Bronchial epithelial cell (primary cell): ENCODE measurements around the gene MAOA. TPM values are rescaled to one million over a fixed set of nuclear protein-coding genes. Genes with fewer than 3 reads are reported as not detected.

Source experiments
- DNase-seq: peaks from one replicate; pipeline ENCODE4 v3.0.0-alpha.2; 2010; ENCODE audit warnings: low read depth
- FAIRE-seq: peaks from 2 replicates; lab custom pipeline; 2011; peaks lifted over from hg19 to GRCh38; lab: Jason Lieb, UNC
- H3K27me3 ChIP-seq: 2 replicates; pipeline ENCODE4 v1.5.1; 2011; ENCODE audit warnings: low read length; ENCODE audit not compliant: control insufficient read depth, insufficient read depth
- H3K36me3 ChIP-seq: 2 replicates; pipeline ENCODE4 v1.5.1; 2011; ENCODE audit warnings: low read length; ENCODE audit not compliant: control insufficient read depth, insufficient read depth
- H3K4me3 ChIP-seq: 2 replicates; pipeline ENCODE4 v1.5.1; 2011; ENCODE audit warnings: mild to moderate bottlenecking, low read depth, low read length, control low read depth
- total RNA-seq: library from RNA; depleted of rRNA; stranded (reverse); fragments of >200 nt; gene quantifications from 2 replicates; pipeline ENCODE4 v1.2.1, GENCODE V29; 2014
- TF ChIP-seq, protein P1 (sequence below): IDR thresholded peaks from 2 replicates; pipeline ENCODE4 v1.5.1; 2011; ENCODE audit warnings: mild to moderate bottlenecking, moderate library complexity, low read length, control low read depth, inconsistent platforms; ENCODE audit not compliant: insufficient read depth, severe bottlenecking

MAOA gene
- total RNA-seq, 1 donor from 2014 or later: 126 TPM

DNA sequence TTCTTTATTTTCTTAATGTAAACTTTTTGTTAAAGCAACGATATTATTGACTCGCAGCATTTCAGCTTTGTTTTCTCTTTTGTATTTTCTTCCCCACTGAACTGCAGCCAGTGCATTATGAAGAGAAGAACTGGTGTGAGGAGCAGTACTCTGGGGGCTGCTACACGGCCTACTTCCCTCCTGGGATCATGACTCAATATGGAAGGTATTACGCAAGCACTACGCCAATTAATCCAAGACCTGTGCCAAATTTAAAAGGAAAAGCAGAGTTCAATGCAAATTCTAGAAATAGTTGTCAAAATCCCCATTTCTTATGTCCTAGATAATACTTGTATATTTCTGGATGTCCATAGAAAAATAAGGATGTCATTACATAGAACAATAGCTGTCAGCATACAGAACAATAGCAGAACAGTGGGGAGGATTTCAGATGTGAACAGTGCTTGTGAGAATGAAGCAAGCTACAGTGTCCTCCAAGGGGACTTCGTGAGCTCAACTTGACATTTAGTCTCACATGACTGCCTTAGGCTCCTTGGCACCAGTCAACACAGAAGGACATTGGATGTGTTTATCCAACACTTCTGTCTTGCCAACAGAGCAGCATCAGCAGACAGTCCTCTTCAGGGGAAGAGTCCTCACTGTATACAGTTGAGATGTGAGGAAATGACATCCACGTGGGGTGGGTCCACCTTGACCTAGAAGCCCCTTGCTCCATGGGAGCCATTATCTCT is 85.9 kb downstream of the MAOA start:
- Histone ChIP-seq H3K27me3 (no peaks in the 10 kb centered on the region), H3K4me3 (no peak overlapping the region), H3K36me3 (peaks cover 13% of the 10 kb centered on the region)
- DNase-seq (peak; percentile 27), FAIRE-seq (peak; percentile 90)
- TF ChIP-seq, protein P1, sequence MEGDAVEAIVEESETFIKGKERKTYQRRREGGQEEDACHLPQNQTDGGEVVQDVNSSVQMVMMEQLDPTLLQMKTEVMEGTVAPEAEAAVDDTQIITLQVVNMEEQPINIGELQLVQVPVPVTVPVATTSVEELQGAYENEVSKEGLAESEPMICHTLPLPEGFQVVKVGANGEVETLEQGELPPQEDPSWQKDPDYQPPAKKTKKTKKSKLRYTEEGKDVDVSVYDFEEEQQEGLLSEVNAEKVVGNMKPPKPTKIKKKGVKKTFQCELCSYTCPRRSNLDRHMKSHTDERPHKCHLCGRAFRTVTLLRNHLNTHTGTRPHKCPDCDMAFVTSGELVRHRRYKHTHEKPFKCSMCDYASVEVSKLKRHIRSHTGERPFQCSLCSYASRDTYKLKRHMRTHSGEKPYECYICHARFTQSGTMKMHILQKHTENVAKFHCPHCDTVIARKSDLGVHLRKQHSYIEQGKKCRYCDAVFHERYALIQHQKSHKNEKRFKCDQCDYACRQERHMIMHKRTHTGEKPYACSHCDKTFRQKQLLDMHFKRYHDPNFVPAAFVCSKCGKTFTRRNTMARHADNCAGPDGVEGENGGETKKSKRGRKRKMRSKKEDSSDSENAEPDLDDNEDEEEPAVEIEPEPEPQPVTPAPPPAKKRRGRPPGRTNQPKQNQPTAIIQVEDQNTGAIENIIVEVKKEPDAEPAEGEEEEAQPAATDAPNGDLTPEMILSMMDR: no peak

DNA sequence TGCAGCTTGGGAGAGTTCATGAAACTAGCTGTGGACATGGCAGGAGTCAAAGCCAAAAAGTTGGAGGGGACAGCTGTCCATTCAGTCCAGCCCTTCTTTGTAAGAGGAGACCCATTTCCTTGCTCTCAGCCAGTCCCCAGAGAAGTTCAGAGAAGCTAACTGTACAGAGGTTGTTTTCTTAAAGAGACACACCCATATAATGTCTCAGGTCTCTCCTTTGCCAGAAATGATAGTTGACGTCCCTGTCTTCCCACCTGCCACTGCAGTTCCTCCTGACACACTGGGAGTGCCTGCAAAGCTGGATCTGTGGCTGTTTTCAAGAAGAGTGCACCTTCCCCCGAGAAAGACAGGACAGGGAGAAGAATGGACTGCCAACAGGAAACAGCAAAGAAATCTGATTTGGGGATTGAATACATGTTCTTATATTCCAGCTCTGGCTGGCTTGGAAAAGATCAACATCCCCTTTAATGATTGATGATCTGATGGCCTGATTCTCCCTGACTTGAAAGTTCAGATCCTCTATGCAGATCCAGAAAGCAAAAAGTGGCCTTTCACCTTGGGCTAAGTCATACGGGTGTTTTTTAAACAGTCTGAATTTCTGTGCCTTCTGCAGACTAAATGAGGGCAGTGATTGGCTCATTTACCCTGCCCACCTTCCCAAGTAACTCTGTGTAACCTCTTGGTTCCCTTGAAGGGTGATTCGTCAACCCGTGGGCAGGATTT is 87.2 kb downstream of the MAOA start:
- DNase-seq: no peak
- FAIRE-seq: no peak
- Histone ChIP-seq H3K36me3 (peaks cover 12% of the 10 kb centered on the region), H3K27me3 (no peaks in the 10 kb centered on the region), H3K4me3 (no peak overlapping the region)
- TF ChIP-seq, protein P1: no peak

DNA sequence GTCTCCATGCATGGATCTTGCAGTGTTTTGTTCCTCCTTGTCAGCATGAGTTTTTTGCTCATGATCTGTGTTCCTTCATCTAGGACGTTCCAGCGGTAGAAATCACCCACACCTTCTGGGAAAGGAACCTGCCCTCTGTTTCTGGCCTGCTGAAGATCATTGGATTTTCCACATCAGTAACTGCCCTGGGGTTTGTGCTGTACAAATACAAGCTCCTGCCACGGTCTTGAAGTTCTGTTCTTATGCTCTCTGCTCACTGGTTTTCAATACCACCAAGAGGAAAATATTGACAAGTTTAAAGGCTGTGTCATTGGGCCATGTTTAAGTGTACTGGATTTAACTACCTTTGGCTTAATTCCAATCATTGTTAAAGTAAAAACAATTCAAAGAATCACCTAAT is 88.2 kb downstream of the MAOA start:
- TF ChIP-seq, protein P1: no peak
- no peak overlapping the region for H3K4me3 ChIP-seq
- DNase-seq: no peak
- H3K27me3 ChIP-seq: no peaks in the 10 kb centered on the region
- H3K36me3 ChIP-seq: peaks cover 12% of the 10 kb centered on the region
- peak; percentile 36 for FAIRE-seq

DNA sequence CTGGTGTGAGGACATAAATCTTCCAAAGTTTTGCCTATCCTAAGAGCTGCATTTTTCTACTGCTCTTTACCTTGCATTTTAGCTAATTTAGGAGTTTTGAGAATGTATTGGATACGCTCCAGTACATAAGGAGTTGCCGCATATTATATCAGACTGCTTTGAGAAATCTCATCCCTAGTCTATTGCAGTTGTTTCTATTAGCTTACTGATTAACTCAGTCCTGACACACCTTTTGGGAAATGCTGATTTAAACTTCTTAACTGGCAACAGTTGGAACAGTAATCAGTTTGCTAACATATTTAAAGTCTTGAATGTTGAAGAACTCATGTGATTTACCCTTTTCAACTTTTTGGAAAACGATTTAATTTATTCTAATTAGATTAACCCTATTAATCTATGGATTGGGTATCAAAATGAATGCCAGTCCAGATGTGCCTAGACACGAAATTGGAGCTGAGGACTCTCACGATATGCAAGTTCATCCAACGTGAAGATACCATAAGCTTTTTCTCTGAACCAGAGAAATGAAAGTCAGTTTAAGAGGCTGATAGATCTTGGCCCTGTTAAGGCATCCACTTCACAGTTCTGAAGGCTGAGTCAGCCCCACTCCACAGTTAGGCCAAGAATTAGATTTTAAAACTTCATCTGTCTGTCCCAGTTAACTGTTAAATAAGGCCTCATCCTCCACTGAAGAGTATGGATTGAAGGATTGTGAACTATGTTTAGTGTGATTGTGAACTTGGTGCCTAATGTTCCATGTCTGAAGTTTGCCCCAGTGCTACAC is 90.0 kb downstream of the MAOA start:
- no peaks in the 10 kb centered on the region for H3K27me3 ChIP-seq
- no peak overlapping the region for H3K4me3 ChIP-seq
- H3K36me3 ChIP-seq: peaks cover 10% of the 10 kb centered on the region
- TF ChIP-seq, protein P1: no peak
- FAIRE-seq (no peak), DNase-seq (no peak)

DNA sequence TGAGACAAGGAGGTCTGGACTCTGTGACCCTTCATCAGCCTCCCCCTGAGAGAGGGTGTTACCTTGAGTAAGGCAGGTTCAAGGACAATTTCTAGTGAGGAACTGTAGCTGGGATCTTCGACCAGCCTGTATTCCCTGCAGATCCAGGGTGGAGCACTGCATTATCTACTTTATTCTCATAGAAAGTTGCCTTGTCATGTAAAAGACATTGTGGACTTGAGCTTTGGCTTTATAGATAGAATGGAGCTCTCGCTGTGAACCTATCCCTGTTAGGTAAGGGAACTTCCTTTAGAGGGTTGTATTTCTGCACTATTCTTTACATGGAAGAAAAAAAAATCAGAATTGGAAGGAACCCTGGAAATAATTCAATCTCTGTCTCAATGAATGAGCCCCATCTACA is 91.4 kb downstream of the MAOA start:
- no peak for DNase-seq
- no peak overlapping the region for H3K4me3 ChIP-seq
- no peaks in the 10 kb centered on the region for H3K27me3 ChIP-seq
- TF ChIP-seq, protein P1: no peak
- H3K36me3 ChIP-seq: peaks cover 6% of the 10 kb centered on the region
- FAIRE-seq: no peak
